Activated CD4-positive, alpha-beta T cell treated with anti-CD3 and anti-CD28 coated beads for 36 hours (primary cell): Measurements from ENCODE around the gene MKNK2. TPM values are rescaled to one million over a fixed set of nuclear protein-coding genes. Genes with fewer than 3 reads are reported as not detected.
A peak's percentile ranks its signal among the peaks of the same experiment; 100 is the strongest.
"Not testable (repeated sequence)": the region's sequence is repeated elsewhere in the genome, so short reads cannot be mapped to it uniquely, and the experiment has no call there.

Experiments used
- ATAC-seq: fragments of 200-7000 bp; cut with Tn5 transposase; one replicate; pipeline ENCODE4 v1.10.0; 2021; ENCODE audit warnings: mild to moderate bottlenecking, moderate library complexity
- CTCF ChIA-PET: fragments of 350-600 bp; sonication (Branson Sonifier 250); formaldehyde crosslinking; loops from one replicate; lab custom pipeline; 2021; ENCODE audit warnings: antibody characterized with exemption; lab: Charles Lee
- POLR2A ChIA-PET: fragments of 350-600 bp; sonication (Branson Sonifier 250); formaldehyde crosslinking; loops from one replicate; lab custom pipeline; 2021; ENCODE audit warnings: antibody characterized with exemption, inconsistent platforms; lab: Charles Lee
- DNase-seq: peaks from one replicate; pipeline ENCODE4 v3.0.0-alpha.2; 2020
- H3K27ac Mint-ChIP-seq: one replicate; pipeline ENCODE4 v1.8.0; 2021; ENCODE audit warnings: mixed read lengths
- H3K27me3 Mint-ChIP-seq: one replicate; pipeline ENCODE4 v1.8.0; 2021; ENCODE audit warnings: mixed read lengths
- H3K36me3 Mint-ChIP-seq: one replicate; pipeline ENCODE4 v1.8.0; 2021; ENCODE audit warnings: low read depth, mixed read lengths
- H3K4me1 Mint-ChIP-seq: one replicate; pipeline ENCODE4 v1.8.0; 2021; ENCODE audit warnings: mixed read lengths
- H3K4me3 Mint-ChIP-seq: one replicate; pipeline ENCODE4 v1.8.0; 2021; ENCODE audit warnings: mild to moderate bottlenecking, moderate library complexity, mixed read lengths
- H3K9me3 Mint-ChIP-seq: one replicate; pipeline ENCODE4 v1.8.0; 2021; ENCODE audit warnings: low read depth, mixed read lengths
- intact Hi-C, 2 experiments: fragments of 100-400 bp; cut with DNase I in 1 of 2; cut with micrococcal nuclease in 1 of 2; formaldehyde crosslinking; loops; one replicate each; pipeline versions ENCODE4 v1.14.2 to v1.15.1; 2022 to 2024; cut with DNase I, micrococcal nuclease
- total RNA-seq, 2 experiments: library from RNA; stranded (reverse); gene quantifications; one replicate each; pipeline ENCODE4 v1.2.3, GENCODE V29; 2021

The MKNK2 gene
- 100 to 1,000 TPM; 139 to 155 TPM for total RNA-seq

DNA sequence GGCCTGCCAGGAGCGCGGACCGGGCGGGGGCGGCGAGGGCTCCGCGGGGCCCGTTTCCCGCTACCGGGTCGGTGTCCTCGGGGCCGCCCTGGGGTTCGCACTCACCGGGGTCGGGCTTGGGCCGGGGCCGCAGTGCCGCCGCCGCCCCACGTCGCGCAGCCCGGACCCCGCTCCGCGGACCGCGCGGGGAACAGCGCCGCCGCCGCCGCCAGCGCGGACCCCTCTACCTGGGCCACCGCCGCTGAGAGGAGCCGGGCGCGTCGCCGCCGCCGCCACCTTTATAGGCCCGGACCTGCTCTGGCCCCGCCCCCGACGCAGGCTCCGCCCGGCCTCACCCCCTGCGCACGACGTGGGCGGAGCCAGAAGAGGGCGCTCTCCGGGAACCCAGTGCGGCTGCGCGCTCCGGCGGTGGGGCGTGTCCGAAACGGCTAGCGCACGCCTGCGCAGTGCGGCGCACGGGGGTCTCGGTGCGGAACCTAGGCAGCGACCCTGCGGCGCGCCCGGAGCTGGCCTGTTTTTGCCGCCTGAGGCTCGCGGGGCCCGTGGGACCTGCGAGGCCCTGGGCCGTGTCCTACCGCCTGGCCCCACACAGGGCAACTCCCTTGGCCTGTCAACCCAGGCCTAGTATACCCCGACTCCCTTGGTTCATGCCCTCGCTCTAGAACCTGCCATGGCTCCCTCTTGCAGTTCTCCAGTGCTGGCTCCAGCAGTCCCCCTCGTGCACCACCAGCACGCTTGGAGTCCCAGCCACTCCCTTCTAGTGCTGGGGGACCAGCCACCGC is at the start of gene MKNK2:
MKNK2 (minus strand) TSS at position 254 of the 782 bp plus-strand sequence. CDS start 393 bp downstream, outside the sequence.
- Mint-ChIP-seq H3K27me3 (no peaks in the 10 kb centered on the region), H3K4me1 (peaks cover 51% of the 10 kb centered on the region), H3K4me3 (peak within 1 kb of the TSS; percentile 82), H3K36me3 (peaks cover 6% of the 10 kb centered on the region), H3K27ac (peak within 1 kb of the TSS; percentile 94), H3K9me3 (no peaks in the 10 kb centered on the region)
- intact Hi-C loops = loop anchor here (1.0 to 2.0 kb wide), 7 partner anchors 9 to 100 kb away; partner anchors contain the start of genes AP3D1 (in 1 of the 2), IZUMO4 (in 1 of the 2) and MOB3A (in 1 of the 2)
- peak; percentile 98 for DNase-seq
- ChIA-PET CTCF (interaction anchor here (1.3 to 1.4 kb wide), 2 partner anchors 11 to 19 kb away, joined by 3 read pairs; no protein-coding TSS in a partner anchor), POLR2A (interaction anchor here (0.6 to 2.7 kb wide), 4 partner anchors 10 to 148 kb away, joined by 3 to 20 read pairs (median 8); partner anchors contain the start of gene MOB3A)
- ATAC-seq = peak; percentile 80

- ATAC-seq (no peak), DNase-seq (no peak)
- H3K27ac Mint-ChIP-seq = no peak overlapping the region
- no peak overlapping the region for H3K4me3 Mint-ChIP-seq
- H3K36me3 Mint-ChIP-seq = peaks cover 32% of the 10 kb centered on the region
- no peaks in the 10 kb centered on the region for H3K9me3 Mint-ChIP-seq
- H3K27me3 Mint-ChIP-seq = no peaks in the 10 kb centered on the region
- intact Hi-C loops = no loop called here
- POLR2A ChIA-PET = no interaction called here
- CTCF ChIA-PET = no interaction called here
- H3K4me1 Mint-ChIP-seq = peaks cover 10% of the 10 kb centered on the region
These were observed 49.6 kb upstream of the MKNK2 start for GRCh38 chr19:2100719-2101061.

GRCh38 chr19:2099937-2100718 is 49.1 kb upstream of the MKNK2 start:
- no peak for DNase-seq
- Mint-ChIP-seq H3K36me3 (peaks cover 30% of the 10 kb centered on the region), H3K27ac (no peak overlapping the region), H3K4me3 (no peak overlapping the region), H3K9me3 (no peaks in the 10 kb centered on the region), H3K27me3 (no peaks in the 10 kb centered on the region), H3K4me1 (peaks cover 10% of the 10 kb centered on the region)
- ChIA-PET POLR2A (no interaction called here), CTCF (no interaction called here)
- intact Hi-C loops = loop anchor here in 1 of 2 experiments (10.0 kb wide), 1 partner anchor 835 kb away; the partner anchor contains the start of gene CIRBP
- ATAC-seq = no peak

DNA sequence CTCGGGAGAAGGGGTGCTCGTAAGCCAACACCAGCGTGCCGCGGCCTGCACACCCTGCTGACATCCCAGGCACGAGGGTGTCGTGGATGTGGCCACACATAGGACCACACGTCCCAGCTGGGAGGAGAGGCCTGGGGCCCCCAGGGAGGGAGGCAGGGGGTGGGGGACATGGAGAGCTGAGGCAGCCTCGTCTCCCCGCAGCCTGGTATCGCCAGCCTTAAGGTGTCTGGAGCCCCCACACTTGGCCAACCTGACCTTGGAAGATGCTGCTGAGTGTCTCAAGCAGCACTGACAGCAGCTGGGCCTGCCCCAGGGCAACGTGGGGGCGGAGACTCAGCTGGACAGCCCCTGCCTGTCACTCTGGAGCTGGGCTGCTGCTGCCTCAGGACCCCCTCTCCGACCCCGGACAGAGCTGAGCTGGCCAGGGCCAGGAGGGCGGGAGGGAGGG is 48.0 kb upstream of the MKNK2 start:
- peaks cover 31% of the 10 kb centered on the region for H3K36me3 Mint-ChIP-seq
- peaks cover 16% of the 10 kb centered on the region for H3K4me1 Mint-ChIP-seq
- intact Hi-C loops = loop anchor here in 1 of 2 experiments (10.0 kb wide), 1 partner anchor 834 kb away; the partner anchor contains the start of gene CIRBP
- no peak for ATAC-seq
- H3K4me3 Mint-ChIP-seq = no peak overlapping the region
- CTCF ChIA-PET = interaction anchor here (0.7 kb wide), 1 partner anchor 31 kb away, joined by 3 read pairs; no protein-coding TSS in a partner anchor
- no peaks in the 10 kb centered on the region for H3K27me3 Mint-ChIP-seq
- no peak overlapping the region for H3K27ac Mint-ChIP-seq
- POLR2A ChIA-PET = no interaction called here
- no peaks in the 10 kb centered on the region for H3K9me3 Mint-ChIP-seq
- DNase-seq = no peak

GRCh38 chr19:2097886-2098327 is 46.9 kb upstream of the MKNK2 start:
- no peak for DNase-seq
- no peak for ATAC-seq
- Mint-ChIP-seq H3K27me3 (no peaks in the 10 kb centered on the region), H3K4me1 (peaks cover 24% of the 10 kb centered on the region), H3K4me3 (peak overlapping the region; percentile 82), H3K9me3 (no peaks in the 10 kb centered on the region), H3K27ac (peak overlapping the region; percentile 55), H3K36me3 (peaks cover 30% of the 10 kb centered on the region)
- ChIA-PET CTCF (interaction anchor here (0.5 to 0.6 kb wide), 2 partner anchors 177 to 752 kb away, joined by 3 read pairs; no protein-coding TSS in a partner anchor), POLR2A (interaction anchor here (0.7 kb wide), 1 partner anchor 35 kb away, joined by 3 read pairs; no protein-coding TSS in a partner anchor)
- intact Hi-C loops = loop anchor here (2.0 to 10.0 kb wide), 2 partner anchors 15 to 833 kb away; partner anchors contain the start of gene CIRBP (in 1 of the 2)

- H3K4me1 Mint-ChIP-seq = peaks cover 28% of the 10 kb centered on the region
- DNase-seq (peak; percentile 83), ATAC-seq (peak; percentile 20)
- peak overlapping the region; percentile 82 for H3K4me3 Mint-ChIP-seq
- peak overlapping the region; percentile 94 for H3K27ac Mint-ChIP-seq
- intact Hi-C loops = loop anchor here (2.0 to 10.0 kb wide), 2 partner anchors 15 to 833 kb away; partner anchors contain the start of gene CIRBP (in 1 of the 2)
- CTCF ChIA-PET = interaction anchor here (0.6 to 0.9 kb wide), 3 partner anchors 165 to 210 kb away, joined by 3 to 4 read pairs (median 3); no protein-coding TSS in a partner anchor
- no peaks in the 10 kb centered on the region for H3K27me3 Mint-ChIP-seq
- H3K9me3 Mint-ChIP-seq = no peaks in the 10 kb centered on the region
- peaks cover 32% of the 10 kb centered on the region for H3K36me3 Mint-ChIP-seq
- POLR2A ChIA-PET = interaction anchor here (0.6 kb wide), 1 partner anchor 64 kb away, joined by 3 read pairs; no protein-coding TSS in a partner anchor
These were observed 46.3 kb upstream of the MKNK2 start for GRCh38 chr19:2097203-2097885.

DNA sequence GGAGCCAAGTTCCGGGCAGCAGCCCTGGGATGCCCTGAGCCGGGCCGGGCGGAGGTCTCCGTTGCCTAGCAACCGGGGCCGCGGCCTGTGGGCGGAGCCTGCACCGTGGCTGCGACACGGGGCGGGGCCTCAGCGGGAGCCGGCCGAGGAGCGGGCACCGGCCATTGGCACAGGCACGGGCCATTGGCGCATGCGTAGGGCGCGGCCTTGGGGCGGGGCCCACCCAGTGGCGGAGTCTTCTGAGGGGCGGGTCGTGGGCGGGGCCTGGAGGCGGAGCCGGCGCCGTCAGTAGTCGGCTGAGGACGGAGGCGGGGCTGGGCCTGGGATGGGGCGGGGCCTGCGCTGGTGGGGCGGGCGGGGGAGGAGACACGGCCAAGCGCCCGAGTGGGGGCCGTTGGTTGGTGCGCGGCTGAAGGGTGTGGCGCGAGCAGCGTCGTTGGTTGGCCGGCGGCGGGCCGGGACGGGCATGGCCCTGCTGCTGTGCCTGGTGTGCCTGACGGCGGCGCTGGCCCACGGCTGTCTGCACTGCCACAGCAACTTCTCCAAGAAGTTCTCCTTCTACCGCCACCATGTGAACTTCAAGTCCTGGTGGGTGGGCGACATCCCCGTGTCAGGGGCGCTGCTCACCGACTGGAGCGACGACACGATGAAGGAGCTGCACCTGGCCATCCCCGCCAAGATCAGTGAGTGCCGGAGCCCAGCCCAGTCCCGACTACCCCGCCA is 45.6 kb upstream of the MKNK2 start, which contains the start of gene IZUMO4:
IZUMO4 (plus strand) TSS at position 436 of the 723 bp plus-strand sequence; CDS start at position 467, 31 bp downstream.
- H3K4me1 Mint-ChIP-seq = peaks cover 35% of the 10 kb centered on the region
- no peaks in the 10 kb centered on the region for H3K27me3 Mint-ChIP-seq
- peak; percentile 85 for ATAC-seq
- DNase-seq = peak; percentile 100
- peak within 1 kb of the TSS; percentile 94 for H3K27ac Mint-ChIP-seq
- CTCF ChIA-PET = interaction anchor here (0.6 to 0.9 kb wide), 2 partner anchors 164 to 209 kb away, joined by 3 to 4 read pairs; no protein-coding TSS in a partner anchor
- peak within 1 kb of the TSS; percentile 98 for H3K4me3 Mint-ChIP-seq
- POLR2A ChIA-PET = interaction anchor here (0.6 to 1.0 kb wide), 3 partner anchors 45 to 63 kb away, joined by 3 read pairs; partner anchors contain the start of gene AP3D1
- H3K9me3 Mint-ChIP-seq = no peaks in the 10 kb centered on the region
- H3K36me3 Mint-ChIP-seq = peaks cover 27% of the 10 kb centered on the region
- intact Hi-C loops = loop anchor here (1.0 to 10.0 kb wide), 23 partner anchors 9 to 832 kb away; partner anchors contain the start of genes AP3D1 (in 2 of the 2), ADAT3 (in 1 of the 2), BTBD2 (in 1 of the 2) and CIRBP (in 1 of the 2)

DNA sequence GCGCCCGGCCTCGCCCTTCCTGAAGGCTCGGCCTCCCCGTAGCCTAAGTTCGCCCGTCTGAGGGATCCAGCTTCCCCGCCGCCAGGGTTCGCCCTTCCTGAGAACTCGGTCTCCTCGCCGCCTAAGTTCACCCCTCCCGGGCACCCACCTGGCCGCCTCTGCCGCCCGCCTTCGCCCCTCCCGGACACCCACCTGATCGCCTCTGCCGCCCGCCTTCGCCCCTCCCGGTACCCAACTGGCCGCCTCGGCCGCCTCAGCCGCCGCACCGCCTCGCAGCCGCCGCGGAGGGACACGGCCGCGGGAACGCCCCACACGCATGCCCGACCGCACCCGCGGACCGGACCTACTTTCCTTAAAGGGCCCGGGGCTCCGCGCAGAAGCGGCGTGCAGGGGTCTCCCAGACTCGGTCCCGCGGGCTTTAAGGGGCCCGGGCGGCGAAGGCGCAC is 45.0 kb upstream of the MKNK2 start, which contains the start of gene MOB3A:
MOB3A (minus strand) TSS at position 293 of the 446 bp plus-strand sequence. CDS start 17,766 bp downstream, outside the sequence.
- POLR2A ChIA-PET = interaction anchor here (0.6 to 1.0 kb wide), 3 partner anchors 27 to 56 kb away, joined by 3 to 4 read pairs (median 3); partner anchors contain the start of gene AP3D1
- DNase-seq (peak; percentile 92), ATAC-seq (peak; percentile 51)
- intact Hi-C loops = loop anchor here (1.0 to 10.0 kb wide), 23 partner anchors 9 to 831 kb away; partner anchors contain the start of genes AP3D1 (in 2 of the 2), ADAT3 (in 1 of the 2), BTBD2 (in 1 of the 2) and CIRBP (in 1 of the 2)
- H3K4me1 Mint-ChIP-seq = peaks cover 37% of the 10 kb centered on the region
- peaks cover 28% of the 10 kb centered on the region for H3K36me3 Mint-ChIP-seq
- no peaks in the 10 kb centered on the region for H3K9me3 Mint-ChIP-seq
- peak within 1 kb of the TSS; percentile 98 for H3K4me3 Mint-ChIP-seq
- H3K27me3 Mint-ChIP-seq = no peaks in the 10 kb centered on the region
- CTCF ChIA-PET = interaction anchor here (0.7 to 2.3 kb wide), 2 partner anchors 10 to 732 kb away, joined by 3 to 7 read pairs; no protein-coding TSS in a partner anchor
- peak within 1 kb of the TSS; percentile 94 for H3K27ac Mint-ChIP-seq

DNA sequence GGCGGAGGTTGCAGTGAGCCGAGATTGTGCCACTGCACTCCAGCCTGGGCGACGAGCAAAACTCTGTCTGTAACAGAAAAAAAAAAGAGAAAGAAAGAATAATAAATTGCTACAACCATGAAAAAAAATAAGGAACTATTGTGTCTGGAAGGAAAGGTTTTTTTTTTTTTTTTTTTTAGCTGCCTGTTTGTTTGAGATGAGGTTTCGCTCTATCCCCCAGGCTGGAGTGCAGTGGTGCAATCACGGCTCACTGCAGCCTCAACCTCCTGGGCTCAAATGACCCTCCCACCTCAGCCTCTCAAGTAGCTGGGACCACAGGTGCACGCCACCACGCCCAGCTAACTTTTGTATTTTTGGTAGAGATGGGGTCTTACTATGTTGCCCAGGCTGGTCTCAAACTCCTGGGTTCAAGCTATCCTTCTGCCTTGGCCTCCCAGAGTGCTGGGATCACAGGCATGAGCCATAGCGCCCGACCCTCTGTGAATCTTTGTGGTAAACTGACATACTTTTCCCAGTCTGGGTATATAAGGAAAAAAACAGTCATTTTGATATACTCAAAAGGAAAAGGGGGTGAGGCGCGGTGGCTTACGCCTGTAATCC is 41.0 kb upstream of the MKNK2 start:
- ChIA-PET POLR2A (interaction anchor here (0.6 to 0.7 kb wide), 2 partner anchors 35 to 191 kb away, joined by 3 to 6 read pairs; no protein-coding TSS in a partner anchor), CTCF (interaction anchor here (0.6 to 3.8 kb wide), 5 partner anchors 32 to 373 kb away, joined by 3 to 17 read pairs (median 4); no protein-coding TSS in a partner anchor)
- H3K27me3 Mint-ChIP-seq, DNase-seq, ATAC-seq, H3K4me3 Mint-ChIP-seq, H3K9me3 Mint-ChIP-seq, H3K27ac Mint-ChIP-seq: not testable (repeated sequence)
- Mint-ChIP-seq H3K4me1 (peaks cover 67% of the 10 kb centered on the region), H3K36me3 (peaks cover 37% of the 10 kb centered on the region)
- intact Hi-C loops = loop anchor here in 1 of 2 experiments (10.0 kb wide), 1 partner anchor 827 kb away; the partner anchor contains the start of gene CIRBP
